Muscle of arm (tissue), 12 donors: ENCODE results near the gene FBN2. TPM values are rescaled to one million over a fixed set of nuclear protein-coding genes. Genes with fewer than 3 reads are reported as not detected.
"Not testable (repeated sequence)": the region's sequence is repeated elsewhere in the genome, so short reads cannot be mapped to it uniquely, and the experiment has no call there.

Experiments
- DNase-seq: peaks from one replicate; pipeline ENCODE4 v3.0.0-alpha.2; 2013
- polyA plus RNA-seq, 12 donors: library from polyadenylated mRNA; unstranded; fragments of 120-200 nt; gene quantifications; one replicate each; pipeline ENCODE4 v1.2.1, GENCODE V29; 2013; ENCODE audit not compliant: insufficient read length in 12 of 12

FBN2 gene
- polyA plus RNA-seq, 12 donors: 36.9 to 130 (median 56.0) TPM; not detected in 1

DNA sequence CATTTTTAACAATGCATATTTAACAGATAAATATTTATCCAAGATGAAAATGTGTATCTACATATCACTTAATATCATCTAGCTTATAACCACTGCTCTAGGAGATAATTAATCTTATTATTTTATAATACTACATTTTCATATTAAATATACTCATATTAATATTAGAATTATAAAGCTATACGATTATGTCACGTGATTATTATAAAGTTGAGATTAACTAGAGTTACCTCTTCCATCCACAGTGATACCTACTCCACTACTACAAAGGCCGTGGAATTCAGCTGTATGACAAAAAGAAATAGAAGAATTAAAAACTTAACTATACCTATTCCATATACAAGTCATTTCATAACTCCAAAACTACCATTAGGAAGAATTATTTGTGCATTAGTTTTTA, 171.9 kb downstream of the FBN2 start:
- no peak for DNase-seq

DNA sequence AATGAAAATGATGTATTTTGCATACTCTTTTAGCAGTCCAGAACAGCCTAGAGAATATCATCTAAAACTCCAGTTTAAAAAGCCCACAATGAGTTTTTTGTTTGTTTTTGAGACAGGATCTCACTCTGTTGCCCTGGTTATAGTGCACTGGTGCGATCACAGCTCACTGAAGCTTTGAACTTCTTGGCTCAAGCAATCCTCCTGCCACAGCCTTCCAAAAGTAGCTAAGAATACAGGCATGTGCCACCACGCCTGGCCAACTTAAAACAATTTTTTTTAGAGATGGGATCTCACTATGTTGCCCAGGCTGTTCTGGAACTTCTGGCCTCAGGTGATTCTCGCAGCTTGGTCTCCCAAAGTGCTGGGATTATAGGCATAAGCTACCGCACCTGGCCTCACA, 175.7 kb downstream of the FBN2 start:
- no peak for DNase-seq

DNA sequence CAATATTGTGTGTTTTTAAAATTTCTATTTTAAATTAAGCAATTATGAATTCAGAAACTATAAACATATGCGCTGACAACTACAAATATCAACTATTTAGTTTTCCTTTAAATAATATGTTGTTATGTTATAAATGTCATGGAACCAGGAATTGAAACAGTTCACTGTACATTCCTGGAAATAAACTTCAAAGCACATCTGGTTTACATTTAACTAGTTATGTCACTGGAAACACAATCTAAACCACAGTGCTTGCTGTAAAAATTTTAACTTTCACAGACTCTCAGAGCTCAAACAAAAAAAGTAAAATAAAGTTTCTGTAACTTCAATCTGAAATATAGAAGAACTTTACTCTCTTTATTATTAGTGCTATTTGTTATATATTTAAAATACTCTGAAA, 179.2 kb downstream of the FBN2 start:
- peak; percentile 83 for DNase-seq

DNA sequence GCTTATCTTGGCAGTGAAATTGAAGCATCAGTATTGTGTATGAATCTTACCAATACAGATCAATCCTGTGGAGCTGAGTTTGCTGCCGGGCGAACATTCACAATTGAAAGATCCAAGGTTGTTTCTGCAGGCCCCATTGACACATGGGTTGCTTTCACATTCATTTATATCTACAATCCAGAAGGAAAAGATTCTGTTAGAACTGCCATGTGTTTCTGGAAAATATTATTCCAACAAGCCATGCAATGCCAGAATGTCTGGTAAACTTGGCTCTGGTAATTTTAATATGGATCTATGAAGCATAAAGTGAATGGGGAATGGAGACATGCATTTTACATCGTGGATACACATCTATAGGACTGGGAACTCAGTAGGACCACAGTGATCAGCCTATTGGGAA, 180.8 kb downstream of the FBN2 start:
- DNase-seq: peak; percentile 36

DNA sequence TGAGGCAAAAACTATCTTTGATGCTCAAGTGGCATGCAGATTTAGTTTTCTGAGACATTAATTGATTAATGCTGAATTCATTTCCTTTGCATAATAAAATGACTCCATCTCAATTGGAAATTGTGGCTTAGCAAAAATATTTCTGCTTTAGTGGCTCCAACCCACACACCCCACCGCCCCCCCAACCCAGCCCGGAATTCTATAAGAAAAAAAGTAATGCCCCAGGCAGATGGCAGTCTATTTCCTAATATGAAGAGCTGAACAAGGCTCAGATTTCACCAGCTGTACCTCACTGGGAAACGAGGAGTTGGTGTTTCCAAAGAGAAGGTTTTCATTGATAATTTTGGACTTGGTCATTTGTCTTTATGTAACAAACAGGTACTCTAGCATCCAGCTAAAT, 182.1 kb downstream of the FBN2 start:
- no peak for DNase-seq

DNA sequence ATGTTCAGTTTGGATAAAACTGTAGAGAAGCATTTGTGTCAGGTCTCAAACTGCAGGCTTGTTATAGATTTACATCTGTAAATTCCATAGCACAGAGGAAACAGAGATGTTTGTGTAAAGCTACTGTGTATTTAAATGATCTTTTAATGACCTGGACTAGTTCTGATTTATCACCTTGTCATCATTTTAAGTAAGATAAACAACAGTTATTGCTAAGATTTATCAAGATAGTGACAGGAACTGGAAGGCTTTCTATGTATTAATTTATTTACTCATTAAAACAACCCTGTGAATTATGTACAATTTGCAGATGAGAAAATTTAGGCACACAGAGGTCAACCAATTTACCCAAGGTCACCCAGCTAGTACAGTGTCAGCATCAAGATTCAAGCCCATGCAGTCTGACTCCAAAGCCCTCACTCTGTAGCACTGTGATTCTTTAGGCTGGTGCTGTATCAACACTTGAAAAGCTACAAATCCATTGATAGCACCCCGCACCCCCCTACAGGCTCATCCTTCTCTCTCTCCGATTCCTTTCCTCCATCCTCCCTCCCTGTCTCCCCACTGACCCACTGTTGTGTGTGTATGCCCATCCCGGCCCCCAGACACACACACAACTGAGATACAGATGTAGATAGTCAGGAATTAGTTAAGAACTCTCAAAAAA, 184.5 kb downstream of the FBN2 start:
- DNase-seq: no peak

DNA sequence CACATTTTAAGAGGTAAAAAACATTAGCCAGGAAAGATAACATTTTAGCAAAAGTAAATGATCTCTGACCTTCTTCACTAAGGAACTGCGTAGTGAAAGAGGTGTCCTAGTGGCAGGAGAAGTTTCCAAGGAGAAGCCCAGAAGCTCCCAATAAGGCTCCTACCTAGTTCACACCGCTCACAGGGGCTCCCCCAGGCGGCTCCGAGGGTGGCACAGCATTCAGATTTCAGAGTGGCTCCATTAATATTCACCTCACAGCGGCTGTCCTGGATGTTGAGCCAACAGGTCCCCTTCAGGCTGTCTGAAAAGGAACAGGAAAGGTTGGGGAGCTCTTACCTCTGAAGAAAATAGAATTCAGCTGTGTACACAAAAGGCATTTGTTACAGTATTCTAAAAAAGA, 187.3 kb downstream of the FBN2 start:
- DNase-seq: no peak

DNA sequence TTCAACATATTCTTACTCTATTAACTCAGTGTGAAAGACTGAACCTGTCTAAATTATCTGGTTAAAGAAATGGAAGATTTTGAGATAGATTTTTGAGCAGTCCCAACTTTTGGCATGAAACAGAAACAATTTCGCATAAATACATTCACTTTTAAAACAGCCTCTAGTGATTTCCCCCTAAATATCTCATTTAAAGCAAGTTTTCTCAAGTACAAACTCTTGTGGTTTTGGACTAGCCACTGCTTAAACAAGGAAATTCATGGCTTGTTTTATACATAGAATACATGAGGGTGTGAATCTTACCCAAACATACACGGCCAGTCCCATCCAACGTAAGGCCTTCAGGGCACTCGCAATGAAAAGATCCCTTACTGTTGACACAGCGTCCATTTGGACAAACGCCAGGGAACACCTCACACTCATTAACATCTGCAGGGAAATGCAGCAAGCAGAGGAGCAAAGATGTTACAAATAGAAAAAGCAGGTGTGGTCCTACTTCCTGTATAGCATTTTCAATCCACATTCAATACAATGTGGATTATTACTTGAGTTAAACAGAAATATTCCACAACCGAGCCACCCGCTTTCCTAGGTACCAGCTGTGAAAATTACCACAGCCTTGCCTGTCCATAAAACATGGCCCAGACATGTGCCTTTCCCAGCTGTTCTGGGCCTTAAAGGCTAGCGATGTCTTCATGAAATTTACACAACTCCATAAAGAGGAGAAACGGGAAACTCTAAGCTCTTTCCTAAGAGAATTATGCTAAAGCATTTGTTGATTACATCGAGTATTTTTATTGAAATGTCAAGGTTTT, 188.8 kb downstream of the FBN2 start:
- DNase-seq: no peak

DNA sequence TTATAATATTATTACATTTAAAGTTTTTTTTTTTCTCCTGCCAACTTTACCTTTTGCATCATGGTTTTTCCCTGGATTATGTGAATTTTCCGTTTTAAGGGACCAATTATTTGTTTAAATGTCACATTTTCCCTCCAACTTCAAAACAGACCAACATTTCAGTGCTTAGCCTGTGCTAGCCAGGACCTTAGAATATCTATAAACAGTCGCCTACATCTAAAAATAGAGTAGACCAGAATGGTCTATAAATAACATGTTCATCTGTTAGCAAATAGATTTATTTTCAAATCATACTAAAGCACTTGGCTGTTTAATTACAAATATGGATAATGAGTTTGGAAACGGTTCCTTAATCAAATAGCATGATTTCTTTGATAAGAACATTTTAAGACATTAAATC, 192.0 kb downstream of the FBN2 start:
- DNase-seq: no peak

DNA sequence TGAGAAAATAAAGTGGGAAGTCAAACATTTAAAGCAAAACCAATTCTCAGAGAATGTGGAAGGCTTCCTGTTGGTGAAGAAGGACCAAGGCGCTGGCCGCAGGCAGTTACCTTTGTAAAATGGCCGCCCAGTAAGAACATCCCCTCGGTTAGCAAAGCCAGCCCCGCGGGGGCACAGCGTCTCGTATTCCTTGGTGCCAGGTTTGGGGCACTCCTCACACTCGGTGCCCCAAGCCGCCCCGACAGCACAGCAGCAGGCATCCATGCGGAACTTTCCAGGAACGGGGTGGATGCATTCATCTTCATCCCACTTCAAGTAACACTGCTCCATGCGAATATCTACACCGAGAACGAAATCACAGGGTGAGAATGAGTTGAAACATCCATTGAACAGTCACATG, 192.8 kb downstream of the FBN2 start:
- DNase-seq: no peak

DNA sequence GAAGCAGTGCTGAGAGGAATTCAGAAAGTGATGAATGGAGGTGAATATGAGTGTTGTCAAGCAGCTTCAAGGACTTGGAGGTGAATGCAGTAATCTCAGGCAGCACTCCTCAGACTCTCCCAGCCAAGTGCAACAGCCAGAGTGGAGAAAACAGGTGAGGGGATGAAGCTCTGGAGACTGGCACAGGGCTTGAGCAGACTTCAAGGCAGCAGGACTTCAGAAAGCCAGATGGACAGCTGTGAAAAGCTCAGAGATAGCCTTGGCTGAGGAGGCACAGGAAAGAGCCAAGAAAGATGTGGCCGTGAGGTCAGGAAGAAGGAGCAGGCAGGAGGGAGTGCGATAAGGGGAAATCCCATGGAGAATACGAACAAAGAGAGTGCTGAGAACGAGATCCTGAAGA, 194.9 kb downstream of the FBN2 start:
- DNase-seq: no peak

GRCh38 chr5:128341056-128341455, 197.0 kb downstream of the FBN2 start:
- no peak for DNase-seq

GRCh38 chr5:128340648-128341047, 197.4 kb downstream of the FBN2 start:
- DNase-seq: no peak

- DNase-seq: no peak
Observed at GRCh38 chr5:128339585-128339984, 198.5 kb downstream of the FBN2 start.

GRCh38 chr5:128338649-128339048, 199.4 kb downstream of the FBN2 start:
- DNase-seq: no peak

DNA sequence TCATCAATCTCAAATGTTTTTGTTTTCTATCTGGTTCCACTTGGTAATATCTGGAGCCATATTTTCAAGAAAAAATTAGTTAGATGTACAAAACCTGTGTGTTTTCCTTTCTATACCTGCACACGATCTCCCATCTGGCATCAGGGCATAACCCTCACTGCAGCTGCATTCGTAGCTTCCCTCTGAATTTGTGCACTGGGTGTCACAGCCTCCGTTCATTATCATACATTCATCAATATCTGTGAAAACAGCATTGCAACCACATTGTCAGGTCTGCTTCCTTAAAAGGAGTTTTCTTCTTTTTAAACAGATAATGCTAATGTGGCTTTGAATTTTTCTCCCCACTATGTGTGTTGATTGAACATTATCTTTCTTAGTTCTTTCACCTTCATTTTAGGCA, 202.7 kb downstream of the FBN2 start:
- DNase-seq: no peak

GRCh38 chr5:128334010-128334716, 203.9 kb downstream of the FBN2 start:
- DNase-seq: no peak

DNA sequence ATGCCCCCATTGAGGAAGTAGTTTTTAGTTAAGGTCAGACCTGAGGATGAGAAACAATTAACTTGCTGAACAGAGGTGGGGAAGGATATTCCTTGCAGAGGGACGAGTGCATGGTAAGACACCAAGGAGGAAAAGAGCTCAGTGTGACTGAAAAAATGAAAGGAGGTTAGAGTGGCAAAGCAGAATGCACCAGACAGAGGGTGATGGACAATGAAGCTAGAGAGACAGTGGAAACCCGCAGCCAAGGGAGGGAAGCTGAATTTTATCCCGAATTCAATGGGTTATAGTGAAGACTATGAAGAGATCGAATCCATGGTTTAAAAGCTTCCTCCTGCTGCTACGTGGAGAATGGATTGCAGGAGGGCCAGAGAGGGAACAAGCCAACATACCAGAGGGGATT, 206.8 kb downstream of the FBN2 start:
- no peak for DNase-seq

GRCh38 chr5:128329386-128329939, 208.6 kb downstream of the FBN2 start:
- DNase-seq: peak; percentile 76

DNA sequence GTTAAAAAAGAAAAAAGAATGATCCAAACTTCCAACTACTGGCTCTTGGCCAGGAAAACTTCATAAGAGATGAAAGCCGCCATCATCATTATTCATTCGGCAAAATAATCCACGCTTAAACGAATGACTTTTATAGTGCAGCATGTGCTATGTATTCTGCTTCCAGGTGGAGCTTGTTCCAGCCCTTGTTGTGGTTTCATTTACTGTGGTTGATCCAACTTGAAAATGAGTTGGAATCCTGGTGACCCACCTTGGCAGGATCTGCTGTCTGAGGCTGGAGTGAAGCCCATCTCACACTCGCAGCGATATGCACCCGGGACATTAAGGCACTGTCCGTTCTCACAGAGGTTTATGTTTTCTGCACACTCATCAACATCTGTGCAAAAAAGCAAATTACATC, 209.6 kb downstream of the FBN2 start:
- peak; percentile 90 for DNase-seq

DNA sequence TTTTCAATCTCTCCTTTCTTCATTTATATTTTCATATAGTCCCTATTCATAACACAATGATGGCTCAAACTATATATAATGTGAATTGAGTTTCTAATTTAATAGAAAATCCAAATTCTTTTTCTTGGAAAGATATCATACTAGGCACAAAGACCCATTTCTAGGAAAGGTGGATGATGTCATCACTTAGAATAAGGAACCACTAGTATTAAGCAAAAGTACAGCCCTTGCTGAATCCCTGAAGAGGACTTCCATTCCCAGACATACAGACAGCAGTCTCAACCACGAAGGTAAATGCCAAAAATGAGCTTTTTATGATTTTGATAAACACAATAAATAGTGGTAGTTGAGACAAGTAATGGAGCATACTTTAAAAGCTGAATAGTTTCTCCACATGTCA, 210.0 kb downstream of the FBN2 start:
- no peak for DNase-seq

- DNase-seq: not testable (repeated sequence)
Observed at GRCh38 chr5:128321418-128321817, 216.6 kb downstream of the FBN2 start.

- DNase-seq: no peak
Observed at GRCh38 chr5:128318691-128319090, 219.4 kb downstream of the FBN2 start.
